Thoracic aorta (tissue), 2 donors: ENCODE measurements around the gene LEMD3. TPM values are rescaled to one million over a fixed set of nuclear protein-coding genes. Genes with fewer than 3 reads are reported as not detected.

Source experiments
- ATAC-seq: fragments of 150-250 bp; one replicate; pipeline ENCODE4 v1.8.0; 2017; ENCODE audit warnings: low read depth; ENCODE audit not compliant: insufficient number of reproducible peaks, low FRiP score
- DNase-seq: peaks from one replicate; pipeline ENCODE4 v3.0.0-alpha.2; 2020; ENCODE audit warnings: low spot score
- H3K27ac ChIP-seq, 2 donors: fragments of 200-600 bp; sonication (generic); 1 replicate in 1 of 2; 2 replicates in 1 of 2; pipeline ENCODE4 v1.5.1; 2016; ENCODE audit warnings: mild to moderate bottlenecking in 2 of 2, moderate library complexity in 2 of 2
- H3K27me3 ChIP-seq: fragments of 200-600 bp; sonication (generic); replicated peaks from 2 replicates; pipeline ENCODE4 v1.6.0; 2016; ENCODE audit warnings: mild to moderate bottlenecking; ENCODE audit not compliant: insufficient read depth
- H3K36me3 ChIP-seq: fragments of 200-600 bp; sonication (generic); one replicate; pipeline ENCODE4 v1.5.1; 2016
- H3K4me1 ChIP-seq, 2 donors: fragments of 200-600 bp; sonication (generic); 1 replicate in 1 of 2; 2 replicates in 1 of 2; pipeline versions ENCODE4 v1.5.1 to v1.6.0; 2016; ENCODE audit warnings: low read depth in 2 of 2, mild to moderate bottlenecking in 1 of 2; ENCODE audit not compliant: control insufficient read depth in 1 of 2
- H3K4me3 ChIP-seq: fragments of 200-600 bp; sonication (generic); 2 replicates; pipeline ENCODE4 v1.5.1; 2016; ENCODE audit warnings: mild to moderate bottlenecking
- H3K9me3 ChIP-seq: fragments of 200-600 bp; sonication (generic); 2 replicates; pipeline ENCODE4 v1.5.1; 2016
- CTCF ChIP-seq: fragments of 200-600 bp; sonication (generic); IDR thresholded peaks from one replicate; pipeline ENCODE4 v1.5.1; 2019; ENCODE audit warnings: antibody characterized with exemption
- total RNA-seq, 2 donors: library from RNA; depleted of rRNA; stranded (reverse); fragments of >200 nt; gene quantifications; one replicate each; pipeline versions ENCODE4 v1.1.0 to v1.2.3, GENCODE V29; 2016

LEMD3 gene
- total RNA-seq, 2 donors from 2014 or later: 21.8 to 61.4 TPM

GRCh38 chr12:65287426-65287825 is 118.0 kb downstream of the LEMD3 start:
- Histone ChIP-seq H3K27me3 (no peaks in the 10 kb centered on the region), H3K9me3 (no peaks in the 10 kb centered on the region), H3K36me3 (no peaks in the 10 kb centered on the region), H3K4me1 (peaks cover 29 to 53% of the 10 kb centered on the region in 2 donors), H3K4me3 (no peak overlapping the region), H3K27ac (no peak overlapping the region)
- no peak for ATAC-seq
- no peak for DNase-seq
- no peak for TF ChIP-seq CTCF

- H3K27me3 ChIP-seq: no peaks in the 10 kb centered on the region
- H3K27ac ChIP-seq: no peak overlapping the region
- DNase-seq: no peak
- no peak for ATAC-seq
- no peaks in the 10 kb centered on the region for H3K36me3 ChIP-seq
- no peaks in the 10 kb centered on the region for H3K9me3 ChIP-seq
- peaks cover 23 to 40% of the 10 kb centered on the region in 2 donors for H3K4me1 ChIP-seq
- no peak overlapping the region for H3K4me3 ChIP-seq
- TF ChIP-seq CTCF: no peak
These were observed 122.9 kb downstream of the LEMD3 start for GRCh38 chr12:65292241-65292640.

DNA sequence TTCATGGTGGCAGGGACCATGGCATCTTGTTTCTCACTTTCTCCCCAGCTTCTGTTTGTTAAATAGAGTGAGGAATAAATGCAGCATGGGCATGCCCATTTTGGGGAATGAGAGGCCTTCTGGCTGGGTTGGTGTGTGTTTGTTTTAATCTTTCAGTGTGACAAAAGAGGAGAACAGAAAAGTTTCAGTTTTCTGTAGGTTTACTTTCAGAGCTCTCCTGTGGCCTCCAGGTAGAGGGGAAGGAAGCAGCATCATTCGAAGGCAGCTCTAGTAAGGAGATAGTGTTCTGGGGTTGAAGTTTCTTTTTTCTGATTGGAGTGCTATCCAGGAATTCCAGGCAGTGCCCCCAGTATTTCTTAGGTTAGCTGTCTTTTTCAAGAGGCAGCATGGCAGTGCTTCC is 124.4 kb downstream of the LEMD3 start:
- TF ChIP-seq CTCF: no peak
- Histone ChIP-seq H3K27me3 (no peaks in the 10 kb centered on the region), H3K9me3 (no peaks in the 10 kb centered on the region), H3K4me3 (no peak overlapping the region), H3K4me1 (peaks cover 20 to 45% of the 10 kb centered on the region in 2 donors), H3K36me3 (no peaks in the 10 kb centered on the region), H3K27ac (no peak overlapping the region)
- no peak for ATAC-seq
- no peak for DNase-seq

- TF ChIP-seq CTCF: no peak
- Histone ChIP-seq H3K27me3 (no peaks in the 10 kb centered on the region), H3K36me3 (no peaks in the 10 kb centered on the region), H3K4me3 (no peak overlapping the region), H3K9me3 (no peaks in the 10 kb centered on the region), H3K4me1 (peaks cover 27 to 55% of the 10 kb centered on the region in 2 donors), H3K27ac (no peak overlapping the region)
- ATAC-seq (no peak), DNase-seq (no peak)
These were observed 125.4 kb downstream of the LEMD3 start for GRCh38 chr12:65294641-65295262.

DNA sequence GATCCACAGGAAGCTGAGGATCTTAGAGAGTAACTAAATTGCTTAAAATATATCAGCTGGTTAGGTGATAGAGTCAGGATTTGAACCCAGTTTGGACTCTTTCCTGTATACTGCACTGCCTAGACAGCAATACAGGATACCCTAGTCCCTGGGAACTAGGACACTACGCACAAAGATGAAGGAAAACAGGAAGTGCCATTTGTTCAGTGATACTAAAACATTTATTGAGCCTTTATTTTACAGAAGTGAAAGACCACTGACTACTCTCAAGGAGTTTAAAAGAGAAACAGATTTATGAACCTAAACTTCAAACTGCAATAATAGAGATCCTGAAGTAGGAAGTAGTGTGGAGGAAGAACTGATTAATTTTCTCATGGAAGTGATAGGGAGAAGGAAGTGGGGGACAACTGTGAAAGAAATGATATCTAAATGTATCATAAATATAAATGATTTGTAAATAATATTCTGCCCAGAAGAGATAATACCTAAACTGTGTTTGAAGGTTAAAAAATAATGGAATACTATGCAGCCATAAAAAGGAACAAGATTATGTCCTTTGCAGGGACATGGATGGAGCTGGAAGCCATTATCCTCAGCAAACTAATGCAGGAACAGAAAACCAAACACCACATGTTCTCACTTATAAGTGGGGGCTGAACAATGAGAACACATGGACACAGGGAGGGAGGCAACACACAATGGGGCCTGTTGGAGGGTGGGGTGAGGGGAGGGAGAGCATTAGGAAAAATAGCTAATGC is 127.3 kb downstream of the LEMD3 start:
- Histone ChIP-seq H3K36me3 (no peaks in the 10 kb centered on the region), H3K27ac (no peak overlapping the region), H3K27me3 (no peaks in the 10 kb centered on the region), H3K9me3 (no peaks in the 10 kb centered on the region), H3K4me3 (no peak overlapping the region), H3K4me1 (peaks cover 31 to 57% of the 10 kb centered on the region in 2 donors)
- no peak for TF ChIP-seq CTCF
- DNase-seq (no peak), ATAC-seq (no peak)

Other genes with a start within 250 kb of the LEMD3 start
- gene WIF1, start 48.3 kb upstream of the LEMD3 start, total RNA-seq: not detected
- gene MSRB3, start 109.1 kb downstream of the LEMD3 start, total RNA-seq: 100 to 1,000 TPM; 221 to 232 TPM